BLaER1 treated with 17β-estradiol and CSF1 and Interleukin-3, amounts not matched to agents 10 nM and 100 nM (cell line): ENCODE results near the gene DCLK1.

ENCODE experiments used
- H3K27ac ChIP-seq, 11 experiments: shearing (Covaris generic); formaldehyde crosslinking; 2 replicates each; pipeline ENCODE4 v1.8.1; 2022
- H3K27me3 ChIP-seq, 11 experiments: shearing (Covaris generic); formaldehyde crosslinking; 2 replicates each; pipeline ENCODE4 v1.8.1; 2022
- H3K36me3 ChIP-seq, 11 experiments: shearing (Covaris generic); formaldehyde crosslinking; 2 replicates each; pipeline ENCODE4 v1.8.1; 2022
- H3K4me1 ChIP-seq, 10 experiments: shearing (Covaris generic); formaldehyde crosslinking; 2 replicates each; pipeline ENCODE4 v1.8.1; 2022
- H3K4me2 ChIP-seq, 11 experiments: shearing (Covaris generic); formaldehyde crosslinking; 2 replicates each; pipeline ENCODE4 v1.8.1; 2022
- H3K4me3 ChIP-seq, 10 experiments: shearing (Covaris generic); formaldehyde crosslinking; 2 replicates each; pipeline ENCODE4 v1.8.1; 2022
- H3K9ac ChIP-seq, 11 experiments: shearing (Covaris generic); formaldehyde crosslinking; 2 replicates each; pipeline ENCODE4 v1.8.1; 2022
- H3K9me3 ChIP-seq, 11 experiments: shearing (Covaris generic); formaldehyde crosslinking; replicated peaks in 1 of 11; 2 replicates each; pipeline ENCODE4 v1.8.1; 2022
- H4K20me1 ChIP-seq, 11 experiments: shearing (Covaris generic); formaldehyde crosslinking; 2 replicates each; pipeline ENCODE4 v1.8.1; 2022
- Cebpa-rat ChIP-seq, 11 experiments: shearing (Covaris generic); IDR thresholded peaks; 2 replicates each; pipeline ENCODE4 v1.8.1; 2022

Gene DCLK1

DNA sequence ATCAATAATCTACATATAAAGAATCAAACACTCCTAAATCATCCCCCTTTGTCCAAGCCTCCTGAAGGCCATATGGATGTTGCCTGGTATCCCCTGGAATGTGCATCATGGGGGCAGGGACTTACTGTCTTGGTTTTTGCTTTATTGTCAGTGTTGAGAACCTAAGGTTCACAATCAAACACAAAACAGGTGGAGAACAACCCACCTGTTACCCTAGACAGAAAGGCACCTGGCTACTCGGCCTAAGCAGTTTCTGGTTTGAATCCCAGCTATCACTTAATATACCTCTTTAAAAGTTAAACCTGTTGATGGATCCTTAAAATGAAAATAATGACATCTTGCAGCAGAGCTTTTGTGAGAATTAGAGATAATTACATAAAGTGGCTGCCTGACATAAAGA is 68.9 kb downstream of the DCLK1 start:
- Histone ChIP-seq H3K27me3 (no peaks in the 10 kb centered on the region), H4K20me1 (no peaks in the 10 kb centered on the region), H3K27ac (no peak overlapping the region), H3K36me3 (no peaks in the 10 kb centered on the region), H3K4me3 (no peak overlapping the region), H3K9me3 (0 out of 22 replicates have a peak, but pooled peaks cover 0 to 4% (median 0%) of the 10 kb centered on the region in 11 experiments), H3K4me2 (no peak overlapping the region), H3K4me1 (no peaks in the 10 kb centered on the region), H3K9ac (no peak overlapping the region)
- TF ChIP-seq Cebpa-rat (IDR thresholded peaks at IDR 0.05), result no peak

DNA sequence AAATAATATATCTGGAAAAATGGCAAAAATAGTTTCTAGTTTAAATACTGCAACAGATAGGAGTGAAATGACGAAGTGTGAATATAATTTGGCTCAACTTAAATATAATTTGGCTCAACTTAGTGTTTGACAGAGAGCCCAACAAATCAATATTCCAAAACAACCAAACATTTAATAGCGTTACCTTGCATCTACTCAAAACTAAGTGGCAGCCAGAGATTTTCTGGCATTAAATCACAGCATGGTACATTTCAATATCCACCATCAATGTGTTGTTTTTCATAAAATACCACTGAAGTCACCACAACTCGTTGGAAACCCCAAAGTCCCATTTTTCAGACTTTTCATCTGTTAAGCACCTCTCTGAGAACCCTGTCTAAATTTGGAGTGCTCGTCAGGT is 69.6 kb downstream of the DCLK1 start:
- no peaks in the 10 kb centered on the region for H3K4me1 ChIP-seq
- no peaks in the 10 kb centered on the region for H3K27me3 ChIP-seq
- H3K4me2 ChIP-seq, result no peak overlapping the region
- H3K9me3 ChIP-seq, result 0 out of 22 replicates have a peak, but pooled peaks cover 0 to 4% (median 0%) of the 10 kb centered on the region in 11 experiments
- H4K20me1 ChIP-seq, result no peaks in the 10 kb centered on the region
- no peak for TF ChIP-seq Cebpa-rat (IDR thresholded peaks at IDR 0.05)
- no peak overlapping the region for H3K9ac ChIP-seq
- H3K27ac ChIP-seq, result no peak overlapping the region
- H3K4me3 ChIP-seq, result no peak overlapping the region
- H3K36me3 ChIP-seq, result no peaks in the 10 kb centered on the region

DNA sequence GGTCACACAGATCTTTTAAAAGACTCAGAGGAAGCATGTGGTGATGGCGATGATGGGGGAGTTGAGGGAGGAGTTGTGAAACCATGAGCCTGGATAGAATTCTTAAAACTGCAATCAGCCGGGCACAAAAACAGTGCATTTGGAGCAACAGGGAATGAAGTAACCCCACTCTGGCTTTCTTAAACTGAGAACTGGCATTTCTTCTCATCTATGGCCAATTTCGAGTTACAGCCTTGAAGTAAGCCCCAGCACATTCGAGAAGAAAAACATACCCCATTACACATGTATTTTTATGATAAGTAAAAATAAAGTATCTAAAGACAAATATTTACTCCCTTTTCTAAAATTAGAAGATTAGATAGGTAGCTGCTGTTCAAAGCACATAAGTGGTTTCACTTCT is 70.1 kb downstream of the DCLK1 start:
- no peak overlapping the region for H3K27ac ChIP-seq
- no peak for TF ChIP-seq Cebpa-rat (IDR thresholded peaks at IDR 0.05)

DNA sequence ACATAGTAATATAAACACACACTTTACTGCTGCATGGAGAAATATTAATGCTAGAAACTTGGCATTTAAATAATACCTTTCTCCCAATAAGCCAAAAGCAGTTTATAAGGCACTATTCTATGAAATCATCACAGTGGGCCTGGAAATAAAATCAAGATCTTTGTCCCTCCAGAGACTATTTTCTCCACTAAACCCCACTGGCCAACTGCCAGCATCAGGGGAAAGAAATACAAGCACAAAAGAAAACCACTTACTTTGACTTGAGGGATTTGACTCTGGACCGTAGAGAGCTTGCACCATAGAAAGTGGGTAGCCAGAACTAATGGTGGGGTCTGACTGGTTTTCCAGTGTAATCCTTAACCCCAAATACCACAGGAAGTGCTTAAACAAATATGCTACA is 71.9 kb downstream of the DCLK1 start:
- H3K36me3 ChIP-seq, result no peaks in the 10 kb centered on the region
- H3K9ac ChIP-seq, result no peak overlapping the region
- no peak overlapping the region for H3K4me3 ChIP-seq
- H4K20me1 ChIP-seq, result no peaks in the 10 kb centered on the region
- H3K27ac ChIP-seq, result no peak overlapping the region
- no peak for TF ChIP-seq Cebpa-rat (IDR thresholded peaks at IDR 0.05)
- no peaks in the 10 kb centered on the region for H3K9me3 ChIP-seq
- H3K4me1 ChIP-seq, result no peaks in the 10 kb centered on the region
- no peak overlapping the region for H3K4me2 ChIP-seq
- H3K27me3 ChIP-seq, result no peaks in the 10 kb centered on the region

More for the DNA sequence above, 70.1 kb downstream of the DCLK1 start:
- H3K36me3 ChIP-seq, result no peaks in the 10 kb centered on the region
- 0 out of 22 replicates have a peak, but pooled peaks cover 0 to under 1% (median 0%) of the 10 kb centered on the region in 11 experiments for H3K9me3 ChIP-seq
- no peak overlapping the region for H3K9ac ChIP-seq
- H3K4me1 ChIP-seq, result no peaks in the 10 kb centered on the region
- H3K27me3 ChIP-seq, result no peaks in the 10 kb centered on the region
- no peaks in the 10 kb centered on the region for H4K20me1 ChIP-seq
- H3K4me2 ChIP-seq, result no peak overlapping the region
- H3K4me3 ChIP-seq, result no peak overlapping the region

DNA sequence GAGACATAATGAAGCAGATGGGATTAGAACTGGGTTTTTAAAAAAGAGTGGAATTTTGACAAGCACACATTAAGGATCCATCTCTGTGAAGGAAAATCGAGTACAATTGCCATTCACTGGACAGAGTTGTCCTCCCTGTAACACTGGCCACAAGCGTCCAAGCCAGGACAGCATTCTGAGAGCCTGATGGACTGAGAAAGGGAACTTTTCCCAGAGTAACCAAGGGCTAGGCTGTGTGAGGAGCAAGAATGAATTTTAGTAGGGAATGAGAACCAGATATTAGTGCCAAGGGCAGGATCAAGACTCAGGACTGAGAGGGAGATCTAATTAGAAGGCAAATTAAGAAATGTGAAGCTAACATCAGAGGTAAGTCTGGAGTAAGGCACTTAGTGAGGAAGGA is 73.1 kb downstream of the DCLK1 start:
- no peaks in the 10 kb centered on the region for H4K20me1 ChIP-seq
- H3K9me3 ChIP-seq, result no peaks in the 10 kb centered on the region
- H3K4me3 ChIP-seq, result no peak overlapping the region
- H3K4me1 ChIP-seq, result no peaks in the 10 kb centered on the region
- H3K27me3 ChIP-seq, result no peaks in the 10 kb centered on the region
- H3K27ac ChIP-seq, result no peak overlapping the region
- H3K36me3 ChIP-seq, result no peaks in the 10 kb centered on the region
- no peak for TF ChIP-seq Cebpa-rat (IDR thresholded peaks at IDR 0.05)
- no peak overlapping the region for H3K9ac ChIP-seq
- no peak overlapping the region for H3K4me2 ChIP-seq

DNA sequence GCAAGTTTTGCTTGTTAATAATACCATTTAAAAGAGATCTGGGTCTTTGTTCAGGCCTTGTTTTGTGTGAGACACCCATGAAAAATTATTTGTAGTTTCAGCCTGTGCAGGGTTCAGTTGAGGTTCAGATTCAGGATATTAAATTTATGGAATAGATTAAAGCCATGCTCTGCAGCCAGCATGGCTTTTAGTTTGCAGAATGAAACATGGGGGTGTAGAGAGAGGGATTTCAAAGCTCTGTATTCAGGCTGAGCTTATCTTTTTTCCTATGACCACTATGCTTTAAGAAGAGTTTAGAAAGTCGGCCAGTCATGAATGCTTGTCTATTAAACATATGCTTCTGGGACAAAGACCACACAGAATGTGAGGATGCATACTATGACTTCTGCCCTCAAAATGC is 73.6 kb downstream of the DCLK1 start:
- H3K4me3 ChIP-seq, result no peak overlapping the region
- H3K9ac ChIP-seq, result no peak overlapping the region
- no peaks in the 10 kb centered on the region for H4K20me1 ChIP-seq
- no peak overlapping the region for H3K4me2 ChIP-seq
- no peaks in the 10 kb centered on the region for H3K27me3 ChIP-seq
- no peak for TF ChIP-seq Cebpa-rat (IDR thresholded peaks at IDR 0.05)
- H3K27ac ChIP-seq, result no peak overlapping the region
- H3K9me3 ChIP-seq, result no peaks in the 10 kb centered on the region
- no peaks in the 10 kb centered on the region for H3K36me3 ChIP-seq
- H3K4me1 ChIP-seq, result no peaks in the 10 kb centered on the region

DNA sequence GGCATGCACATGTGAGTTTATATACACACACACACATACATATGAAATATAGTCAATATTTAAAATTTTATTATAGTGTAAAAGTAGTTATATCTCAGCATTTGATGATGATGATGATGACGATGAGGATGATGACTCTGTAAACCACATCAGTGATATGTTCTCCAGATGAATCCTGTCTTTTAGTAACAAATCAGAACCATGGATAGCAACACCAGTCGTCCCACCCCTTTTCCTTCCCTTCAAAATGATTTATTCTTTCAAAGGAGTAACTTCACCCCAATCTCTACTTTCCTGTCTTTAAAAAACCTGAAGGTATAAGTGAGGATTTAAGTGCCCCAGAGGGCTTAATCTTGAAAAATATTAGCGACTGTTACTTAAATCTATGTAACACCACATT is 74.1 kb downstream of the DCLK1 start:
- Histone ChIP-seq H3K9me3 (no peaks in the 10 kb centered on the region), H3K4me1 (no peaks in the 10 kb centered on the region), H3K36me3 (no peaks in the 10 kb centered on the region), H4K20me1 (no peaks in the 10 kb centered on the region), H3K27ac (no peak overlapping the region), H3K27me3 (no peaks in the 10 kb centered on the region), H3K4me3 (no peak overlapping the region), H3K4me2 (no peak overlapping the region), H3K9ac (no peak overlapping the region)
- TF ChIP-seq Cebpa-rat (IDR thresholded peaks at IDR 0.05), result no peak

DNA sequence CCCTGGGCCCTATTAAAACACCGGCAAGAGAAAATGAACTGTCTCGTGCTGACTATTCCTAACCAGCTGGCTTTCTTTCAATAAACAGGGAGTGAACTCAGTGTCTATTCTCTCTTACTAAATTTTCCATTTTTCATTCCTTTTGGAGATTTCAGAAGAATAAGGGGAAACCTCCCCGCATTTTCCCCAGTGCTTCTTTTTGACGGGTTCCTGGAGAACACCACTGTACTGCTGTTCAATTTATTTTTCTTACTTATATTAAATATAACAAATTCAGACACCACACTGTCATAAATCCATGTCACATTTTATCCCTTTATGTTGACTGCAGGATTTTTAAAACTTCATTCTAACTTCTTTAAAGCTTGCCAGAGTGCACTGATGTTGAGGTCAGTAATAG is 75.8 kb downstream of the DCLK1 start:
- Histone ChIP-seq H3K36me3 (no peaks in the 10 kb centered on the region), H3K9me3 (no peaks in the 10 kb centered on the region), H3K27me3 (no peaks in the 10 kb centered on the region), H3K27ac (no peak overlapping the region), H3K4me2 (no peak overlapping the region), H3K9ac (no peak overlapping the region), H4K20me1 (no peaks in the 10 kb centered on the region), H3K4me3 (no peak overlapping the region), H3K4me1 (no peaks in the 10 kb centered on the region)
- no peak for TF ChIP-seq Cebpa-rat (IDR thresholded peaks at IDR 0.05)

DNA sequence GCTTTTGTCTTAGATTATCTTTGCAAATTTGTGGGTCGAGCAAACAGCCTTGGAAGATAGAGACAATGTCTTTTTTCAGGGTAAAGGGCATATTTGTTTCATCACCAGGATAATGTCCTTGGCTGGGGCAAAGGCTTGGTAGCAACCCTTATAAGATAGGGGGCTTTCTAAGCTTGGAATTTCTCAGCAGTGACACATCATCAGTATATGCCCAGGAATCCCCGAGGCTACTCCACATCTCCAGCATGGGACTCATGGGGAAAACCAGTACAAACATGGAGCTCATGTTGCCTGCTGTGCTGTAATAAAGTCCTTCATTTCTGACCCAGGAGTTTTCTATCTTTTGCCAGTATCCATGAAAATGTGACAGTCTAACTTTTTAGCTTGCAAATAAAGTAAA is 77.1 kb downstream of the DCLK1 start:
- Histone ChIP-seq H3K36me3 (no peaks in the 10 kb centered on the region), H3K27me3 (no peaks in the 10 kb centered on the region), H3K9ac (no peak overlapping the region), H3K4me3 (no peak overlapping the region), H3K4me2 (no peak overlapping the region), H4K20me1 (no peaks in the 10 kb centered on the region), H3K4me1 (no peaks in the 10 kb centered on the region), H3K27ac (no peak overlapping the region), H3K9me3 (no peaks in the 10 kb centered on the region)
- TF ChIP-seq Cebpa-rat (IDR thresholded peaks at IDR 0.05), result no peak

DNA sequence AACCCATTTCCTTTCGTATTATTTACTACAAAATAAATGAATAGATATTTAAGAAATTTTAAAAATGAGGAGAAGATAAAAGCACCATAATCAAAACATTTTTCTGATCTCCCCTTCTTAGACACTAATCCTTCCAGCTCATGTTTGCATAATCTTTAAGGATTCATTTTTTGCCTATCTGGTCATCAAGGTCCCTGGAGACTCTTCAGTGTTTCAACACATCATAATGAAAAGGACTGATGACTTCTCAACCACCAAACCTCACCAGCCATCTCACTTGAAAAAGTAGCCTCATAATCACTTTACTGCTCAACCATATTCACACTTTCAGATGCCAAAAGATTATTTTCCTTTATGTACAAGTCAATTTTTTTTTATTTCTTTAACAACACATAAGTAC is 80.1 kb downstream of the DCLK1 start:
- Histone ChIP-seq H3K9ac (no peak overlapping the region), H3K4me2 (no peak overlapping the region), H3K27ac (no peak overlapping the region), H3K27me3 (no peaks in the 10 kb centered on the region), H3K9me3 (no peaks in the 10 kb centered on the region), H3K4me3 (no peak overlapping the region), H3K4me1 (peaks cover 0 to 15% (median 0%) of the 10 kb centered on the region in 10 experiments; a peak in 3 of 20 replicates), H4K20me1 (no peaks in the 10 kb centered on the region), H3K36me3 (no peaks in the 10 kb centered on the region)
- no peak for TF ChIP-seq Cebpa-rat (IDR thresholded peaks at IDR 0.05)
